Germinal center (tissue), 1 donor: Measurements from ENCODE around the gene ACAA2.

Source experiments
- DNase-seq: peaks from one replicate; pipeline ENCODE4 v3.0.0; 2012; ENCODE audit warnings: mixed read lengths, low spot score

The ACAA2 gene, protein sequence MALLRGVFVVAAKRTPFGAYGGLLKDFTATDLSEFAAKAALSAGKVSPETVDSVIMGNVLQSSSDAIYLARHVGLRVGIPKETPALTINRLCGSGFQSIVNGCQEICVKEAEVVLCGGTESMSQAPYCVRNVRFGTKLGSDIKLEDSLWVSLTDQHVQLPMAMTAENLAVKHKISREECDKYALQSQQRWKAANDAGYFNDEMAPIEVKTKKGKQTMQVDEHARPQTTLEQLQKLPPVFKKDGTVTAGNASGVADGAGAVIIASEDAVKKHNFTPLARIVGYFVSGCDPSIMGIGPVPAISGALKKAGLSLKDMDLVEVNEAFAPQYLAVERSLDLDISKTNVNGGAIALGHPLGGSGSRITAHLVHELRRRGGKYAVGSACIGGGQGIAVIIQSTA

GRCh38 chr18:49813319-49814146 lies at the start of gene ACAA2:
Gene ACAA2 (minus strand): TSS chr18:49813533. CDS start chr18:49813484, 49 bp downstream.
- peak; percentile 75 for DNase-seq

DNA sequence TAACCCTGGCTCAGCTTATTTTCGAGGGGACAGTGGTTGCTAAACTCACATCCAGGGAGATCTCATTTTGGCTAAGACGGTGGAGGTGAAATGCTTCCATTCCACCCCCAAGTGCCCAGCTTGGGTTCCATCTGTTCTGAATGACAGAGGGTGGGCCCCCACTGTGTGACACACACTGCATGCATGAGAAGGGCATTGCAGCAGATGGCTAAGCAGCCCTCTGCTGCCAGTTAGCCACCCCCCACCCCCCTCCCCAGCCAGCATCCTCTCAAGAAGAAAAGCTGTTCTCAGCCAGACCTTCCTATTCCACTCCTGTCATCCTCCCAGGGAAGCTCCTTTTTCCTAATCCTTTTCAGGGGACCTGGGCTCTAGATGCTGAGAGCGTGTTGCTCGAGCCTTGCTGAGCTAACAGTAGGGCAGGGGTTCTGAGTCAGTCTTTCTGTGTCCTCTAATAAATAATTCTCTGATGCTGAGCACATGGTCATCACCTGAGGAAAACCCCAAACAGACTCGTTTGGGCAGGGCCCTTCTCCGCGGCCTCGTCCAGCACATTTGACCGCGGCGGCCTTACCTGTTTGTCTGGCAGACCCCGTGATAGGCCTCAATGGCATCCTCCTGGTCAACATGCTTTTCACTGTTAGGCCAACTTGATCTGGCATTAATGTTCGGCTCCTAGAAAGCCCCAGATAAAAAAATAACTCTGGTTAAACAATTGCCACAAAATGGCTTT lies 49.5 kb upstream of the ACAA2 start:
- DNase-seq, result no peak

GRCh38 chr18:49861659-49862058 lies 48.3 kb upstream of the ACAA2 start:
- no peak for DNase-seq

GRCh38 chr18:49859725-49860124 lies 46.4 kb upstream of the ACAA2 start:
- DNase-seq, result no peak

DNA sequence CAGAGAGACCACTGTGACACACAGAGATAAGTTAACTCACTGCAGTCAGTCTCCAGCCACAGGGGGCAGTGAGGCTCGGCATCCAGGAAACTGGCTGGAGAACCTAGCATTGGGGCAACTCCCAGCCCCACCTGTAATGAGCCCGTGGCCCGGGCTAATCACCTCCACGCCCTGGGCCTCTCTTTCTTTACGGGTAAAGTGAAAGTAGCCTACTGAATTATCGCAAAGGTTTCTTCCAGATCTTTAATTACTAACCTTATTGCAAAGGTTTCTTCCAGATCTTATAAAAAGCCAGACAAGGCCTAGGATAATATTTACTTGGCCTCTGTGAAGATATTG lies 45.7 kb upstream of the ACAA2 start:
- no peak for DNase-seq

- DNase-seq, result peak; percentile 23
These were observed 45.1 kb upstream of the ACAA2 start for GRCh38 chr18:49858309-49859020.

GRCh38 chr18:49857708-49858107 lies 44.4 kb upstream of the ACAA2 start:
- DNase-seq, result no peak

DNA sequence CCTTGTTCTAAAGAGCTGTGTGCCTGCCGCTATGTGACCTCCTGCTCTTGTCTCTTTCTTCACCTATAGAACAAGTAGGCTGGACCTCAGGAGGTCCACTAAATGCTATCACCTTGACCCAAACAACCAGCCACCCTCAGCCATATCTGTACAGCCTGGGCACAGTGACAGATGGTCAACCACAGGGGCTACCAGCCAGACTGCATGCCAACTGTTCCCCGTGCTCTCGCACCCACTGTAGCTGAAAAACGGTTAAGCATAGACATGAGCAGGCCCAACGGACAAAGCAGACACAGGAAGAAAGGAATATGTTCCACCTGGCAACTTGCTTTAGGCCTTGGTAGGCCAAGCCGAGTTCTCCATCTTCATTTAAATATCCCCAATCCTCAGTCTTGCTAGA lies 43.2 kb upstream of the ACAA2 start:
- DNase-seq, result no peak

GRCh38 chr18:49855711-49856415 lies 42.5 kb upstream of the ACAA2 start:
- DNase-seq, result no peak

GRCh38 chr18:49854681-49855080 lies 41.3 kb upstream of the ACAA2 start:
- no peak for DNase-seq

DNA sequence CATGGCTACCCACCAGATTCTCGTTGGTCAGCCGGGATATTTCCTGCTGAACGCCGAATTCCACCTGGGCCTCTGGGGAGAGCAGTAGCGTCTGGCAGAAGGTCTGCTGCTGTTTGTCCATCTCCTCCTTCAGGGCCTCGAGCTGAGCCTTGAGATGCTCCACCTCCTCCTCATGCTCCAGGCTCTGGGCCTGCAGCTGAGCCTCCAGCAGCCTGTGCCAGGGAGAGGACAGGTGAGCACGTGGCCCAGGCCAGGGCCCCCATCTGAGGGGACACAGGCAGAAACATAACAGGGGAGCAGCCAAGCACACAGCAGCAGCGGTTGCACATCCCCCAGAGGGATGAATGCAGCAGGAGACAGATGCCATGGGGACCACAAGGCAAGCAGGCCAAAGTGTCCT lies 40.1 kb upstream of the ACAA2 start:
- no peak for DNase-seq

DNA sequence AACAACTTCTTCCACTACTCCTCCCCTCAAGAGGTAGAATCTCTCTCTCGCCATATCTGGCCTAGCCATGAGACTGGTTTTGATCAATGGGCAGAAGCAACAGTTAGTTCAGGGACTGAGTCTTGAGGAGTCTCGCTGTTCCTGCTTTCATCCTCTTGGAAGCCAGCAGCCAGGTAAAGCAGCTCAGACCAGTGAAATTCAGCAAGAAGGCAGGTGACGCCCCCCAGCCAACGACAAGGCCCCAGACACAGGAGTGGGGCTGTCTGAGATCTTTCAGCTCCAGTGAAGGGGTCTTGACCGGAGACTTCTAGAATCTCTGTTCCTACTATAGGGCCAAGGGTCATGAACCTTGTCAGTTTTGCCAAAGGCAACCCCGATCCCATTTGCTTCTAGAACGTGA lies 39.7 kb upstream of the ACAA2 start:
- no peak for DNase-seq

DNA sequence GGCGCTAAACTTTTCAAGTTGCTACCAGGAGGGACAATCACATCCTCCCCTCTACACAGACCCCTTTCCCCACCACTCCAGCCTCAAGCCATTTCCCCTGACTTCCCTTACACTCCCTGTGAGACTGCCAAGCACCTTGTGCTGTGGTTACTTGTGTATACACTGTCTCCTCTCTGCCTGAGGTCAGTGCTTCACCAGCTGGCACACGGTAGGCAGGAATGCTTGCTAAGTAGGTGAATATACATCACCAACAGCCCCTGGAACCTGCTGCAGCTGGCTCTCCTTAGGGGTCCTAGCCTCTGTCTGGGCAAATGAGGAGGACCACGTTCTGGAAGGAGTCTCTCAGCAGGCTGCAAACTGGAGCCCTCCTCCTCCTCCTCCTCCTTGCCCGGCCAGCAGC lies 38.3 kb upstream of the ACAA2 start:
- DNase-seq, result no peak

DNA sequence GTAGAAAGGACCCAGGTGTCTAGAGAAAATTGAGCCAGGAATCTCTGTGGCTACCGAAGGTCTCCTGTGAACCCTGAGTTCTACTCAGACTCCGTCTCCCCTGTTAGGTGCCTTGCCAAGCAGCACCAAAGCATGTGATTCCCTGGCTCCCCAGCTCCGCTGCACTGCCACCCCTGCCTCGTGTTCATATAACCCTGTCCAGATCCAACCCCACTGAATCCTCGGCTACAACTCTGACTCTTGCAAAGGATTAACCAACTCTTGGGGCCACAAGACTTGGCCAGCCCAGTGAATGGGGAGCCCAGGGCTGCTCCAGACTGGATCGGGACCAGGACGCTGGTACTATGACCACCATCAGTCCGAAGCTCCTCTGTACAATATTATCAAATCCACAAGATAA lies 37.3 kb upstream of the ACAA2 start:
- DNase-seq, result no peak

DNA sequence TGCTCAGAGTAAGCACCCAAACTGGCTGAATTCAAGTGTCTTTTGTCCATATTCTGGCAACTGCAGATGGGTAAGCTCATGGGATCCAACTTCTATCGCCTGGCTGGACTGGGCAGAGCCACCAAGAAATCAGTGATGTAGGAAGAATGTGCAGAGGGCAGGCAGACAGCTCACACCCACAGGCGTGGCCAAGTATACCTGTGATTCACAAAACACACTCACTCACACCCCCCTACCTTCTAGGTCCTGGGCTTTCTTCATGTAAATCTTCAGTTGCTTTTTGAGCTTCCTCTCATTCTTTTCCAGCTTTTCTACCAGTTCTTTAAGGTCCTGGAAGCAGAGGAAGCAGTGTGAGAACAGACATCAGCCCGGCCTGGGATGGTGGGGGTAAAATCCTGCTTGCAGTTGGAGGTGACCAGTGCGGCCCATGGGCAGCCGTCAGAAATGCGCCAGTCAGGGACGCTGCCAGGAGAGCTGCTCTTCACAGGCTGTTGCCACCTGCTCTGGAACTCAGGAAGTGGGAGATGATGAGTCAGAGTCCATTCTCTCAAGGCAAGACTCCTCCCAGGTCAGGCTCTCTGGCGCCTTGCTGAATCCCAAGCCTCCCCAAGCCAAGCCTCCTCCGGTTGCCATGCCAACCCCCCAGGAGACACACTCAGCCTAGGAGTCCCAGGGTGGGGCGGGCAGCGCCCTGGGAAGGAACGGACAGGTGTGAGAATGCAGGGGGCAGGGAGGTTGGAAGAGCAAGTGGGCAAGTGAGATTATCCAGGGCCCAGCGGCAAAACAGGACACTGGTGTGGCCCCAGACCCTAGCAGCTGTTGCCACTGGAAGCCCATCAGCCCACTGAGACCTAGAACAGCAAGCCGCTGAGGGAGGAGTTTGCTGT lies 36.2 kb upstream of the ACAA2 start:
- no peak for DNase-seq

GRCh38 chr18:49848115-49848514 lies 34.8 kb upstream of the ACAA2 start:
- DNase-seq, result no peak

DNA sequence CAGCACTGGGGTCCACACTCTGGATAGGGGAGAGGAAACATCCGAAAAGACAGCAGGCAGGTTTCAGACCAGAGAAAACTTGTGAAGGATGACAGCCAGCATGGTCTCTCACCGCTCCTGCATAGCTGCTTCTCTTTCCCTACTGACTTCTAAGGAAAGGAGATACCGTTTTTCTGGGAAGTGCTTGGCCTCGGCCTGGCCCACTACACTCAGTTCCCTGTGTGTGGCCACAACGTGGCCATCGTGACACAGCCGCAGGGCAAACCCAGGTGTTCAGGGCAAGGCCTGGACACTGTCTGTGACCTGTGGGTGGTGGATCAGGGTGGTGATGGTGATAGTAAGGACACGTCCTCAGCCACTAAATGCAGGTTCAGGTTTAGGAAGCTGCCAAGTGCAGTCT lies 34.2 kb upstream of the ACAA2 start:
- no peak for DNase-seq

- DNase-seq, result no peak
These were observed 33.6 kb upstream of the ACAA2 start for GRCh38 chr18:49846718-49847470.

- no peak for DNase-seq
These were observed 33.0 kb upstream of the ACAA2 start for GRCh38 chr18:49846361-49846662.
